Stimulated activated naive CD4-positive, alpha-beta T cell treated with Interleukin-2 at 50 U/mL for 16 hours (primary cell): ENCODE measurements around the gene IDI1.

Source experiments
- DNase-seq: peaks from one replicate; lab custom pipeline; 2025; lab: John Stamatoyannopoulos, UW

Gene IDI1

DNA sequence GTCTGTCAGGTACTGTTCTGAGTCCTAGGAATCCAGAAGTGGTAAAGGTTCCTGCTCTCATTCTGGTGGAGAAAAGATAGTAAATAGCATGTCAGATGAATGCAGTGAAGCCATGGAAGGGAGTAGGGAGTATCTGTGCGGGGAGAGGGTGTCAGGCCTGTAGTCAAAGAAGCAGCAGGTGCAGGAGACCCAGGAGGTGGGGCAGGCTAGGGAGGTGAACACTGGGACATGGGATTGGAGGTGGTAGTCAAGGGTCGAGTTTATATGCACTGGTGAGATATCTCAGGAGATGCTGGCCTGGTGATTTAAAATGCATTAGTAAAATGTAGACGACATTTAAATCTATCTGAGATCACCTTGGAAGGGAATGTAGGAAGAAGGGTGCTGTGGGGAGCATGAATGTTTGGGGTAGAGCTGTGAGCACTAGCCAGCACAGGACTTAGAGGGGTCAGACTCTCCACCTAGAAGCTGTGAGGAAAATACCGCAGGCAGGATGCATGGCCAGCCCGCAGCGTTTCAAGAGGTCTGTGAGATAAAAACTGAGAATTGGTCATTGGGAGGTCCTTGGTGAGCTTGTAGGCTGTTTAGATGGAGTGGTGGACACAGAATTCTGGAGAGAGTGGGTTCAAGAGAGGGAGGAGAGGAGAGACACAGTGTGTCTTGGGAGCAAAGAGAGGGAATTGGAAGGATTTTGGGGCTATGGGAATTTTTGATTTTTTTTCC lies 53.9 kb downstream of the IDI1 start:
- DNase-seq = no peak

DNA sequence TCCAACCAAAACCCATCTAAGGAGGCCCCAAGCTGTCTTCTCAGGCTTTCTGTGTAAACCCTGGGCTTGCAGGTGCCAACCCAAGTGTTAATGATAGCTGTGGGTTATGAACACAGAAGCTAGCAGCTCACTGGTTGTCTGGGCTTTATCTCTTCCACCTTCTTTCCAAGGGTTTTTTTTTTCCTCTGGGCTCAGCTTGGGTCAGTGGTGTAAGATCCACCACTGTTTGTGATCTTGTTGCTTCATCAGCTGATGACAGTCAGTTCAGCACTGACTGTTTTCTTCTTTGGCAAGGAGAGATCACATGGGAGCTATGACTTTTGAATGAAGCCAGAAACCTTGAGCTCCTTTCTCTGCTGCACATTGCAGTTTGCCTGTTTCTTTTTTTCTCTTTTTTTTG lies 56.0 kb downstream of the IDI1 start:
- no peak for DNase-seq

DNA sequence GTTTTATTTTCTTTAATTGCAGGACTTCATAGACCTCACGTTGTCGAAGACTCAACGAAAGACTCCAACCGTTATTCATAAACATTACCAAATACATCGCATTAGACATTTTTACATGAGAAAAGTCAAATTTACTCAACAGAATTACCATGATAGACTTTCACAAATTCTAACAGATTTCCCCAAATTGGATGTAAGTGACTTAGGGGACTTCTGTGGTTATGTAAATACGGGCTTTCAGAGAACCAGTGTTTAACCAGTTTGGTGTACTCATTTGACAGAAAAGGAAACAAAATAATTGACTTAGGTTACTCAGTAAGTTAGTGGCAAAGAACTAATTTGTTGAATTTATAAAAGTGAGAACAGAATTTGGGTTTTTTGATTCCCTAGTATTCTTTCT lies 56.5 kb downstream of the IDI1 start:
- DNase-seq = no peak

DNA sequence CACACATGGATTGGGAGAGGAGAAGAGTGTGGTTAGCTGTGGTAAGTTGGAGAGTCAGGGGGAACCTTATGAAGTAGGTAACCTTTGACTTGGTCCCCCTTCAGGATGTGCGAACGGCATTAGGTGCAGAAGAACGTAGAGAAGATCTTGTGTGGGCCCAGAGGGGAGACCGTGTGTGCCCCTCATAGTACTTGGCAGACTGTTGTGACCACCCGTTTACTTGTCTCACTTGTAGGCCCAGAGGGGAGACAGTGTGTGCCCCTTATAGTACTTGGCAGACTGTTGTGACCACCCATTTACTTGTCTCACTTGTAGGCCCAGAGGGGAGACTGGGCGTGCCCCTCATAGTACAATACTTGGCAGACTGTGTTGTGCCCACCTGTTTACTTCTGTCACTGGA lies 58.1 kb downstream of the IDI1 start:
- no peak for DNase-seq
